ENCODE results near the gene SLC38A8.

Gene SLC38A8

DNA sequence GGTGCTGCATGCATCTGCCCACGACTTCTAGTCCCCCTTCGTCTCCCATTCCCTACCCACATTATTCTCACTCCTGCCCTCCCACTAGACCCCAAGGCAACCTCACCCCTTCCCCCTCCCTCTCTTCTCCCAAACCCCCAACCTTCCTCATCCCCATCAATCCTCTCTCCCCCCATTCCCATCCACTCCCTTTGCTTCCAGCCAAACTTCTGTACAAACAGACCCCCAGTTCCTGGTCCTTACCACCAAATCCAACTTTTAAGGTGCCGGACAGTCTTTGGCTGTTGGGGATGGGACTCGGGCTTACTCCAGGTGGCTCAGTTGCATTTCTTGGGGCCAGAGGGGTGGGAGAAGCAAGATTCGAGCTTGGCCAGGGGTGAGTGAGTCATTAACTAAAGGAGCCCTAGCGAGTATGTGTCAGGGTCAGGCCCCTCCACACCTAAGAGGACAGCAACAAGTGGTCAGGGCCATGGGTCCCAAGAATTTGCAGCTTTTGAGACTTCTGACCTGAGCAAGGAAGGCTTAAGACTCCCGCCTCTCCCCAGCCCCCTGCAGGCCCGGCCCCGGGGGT, at the start of gene SLC38A8:
SLC38A8 (minus strand) TSS at position 488 of the 571 bp plus-strand sequence. CDS start 638 bp downstream, outside the sequence.
- FAIRE-seq, result no peak

DNA sequence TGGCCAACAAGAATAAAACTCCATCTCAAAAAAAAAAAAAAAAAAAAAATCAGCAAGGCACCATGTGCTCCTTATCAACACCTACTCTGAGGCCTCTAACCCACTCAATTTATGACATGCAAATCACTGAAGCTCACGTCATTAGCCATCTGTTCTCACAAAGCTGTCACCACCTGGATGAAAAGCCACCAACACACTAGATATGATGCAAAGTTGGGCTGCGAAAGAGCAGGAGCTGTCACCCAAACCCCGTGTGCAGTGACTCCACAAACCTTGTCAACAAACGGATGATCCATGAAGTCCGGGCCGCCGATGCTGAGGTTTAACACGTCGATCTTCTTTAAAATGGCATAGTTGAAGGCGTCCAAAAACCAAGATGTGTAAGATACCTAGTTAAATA, 48.9 kb upstream of the SLC38A8 start:
- FAIRE-seq, result no peak

DNA sequence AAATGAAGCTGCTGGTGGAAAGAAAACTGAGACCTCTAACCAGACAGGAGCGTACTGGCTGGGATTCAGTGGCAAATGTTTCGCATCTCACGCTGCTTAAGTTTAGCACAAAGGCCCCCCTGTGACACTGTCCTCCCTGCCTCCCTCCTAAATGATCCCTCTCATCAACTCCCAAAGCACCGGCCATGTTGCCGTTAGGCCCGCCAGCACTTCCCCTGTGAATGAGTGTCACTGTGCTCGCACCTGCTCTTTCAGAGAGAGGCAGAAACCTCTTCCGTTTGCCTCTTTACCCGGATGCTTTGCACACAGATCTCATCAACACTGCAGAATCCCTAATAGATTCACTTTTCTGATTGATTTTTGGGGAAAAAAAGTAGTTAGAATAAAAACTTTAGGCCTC, 47.6 kb upstream of the SLC38A8 start:
- FAIRE-seq, result no peak

DNA sequence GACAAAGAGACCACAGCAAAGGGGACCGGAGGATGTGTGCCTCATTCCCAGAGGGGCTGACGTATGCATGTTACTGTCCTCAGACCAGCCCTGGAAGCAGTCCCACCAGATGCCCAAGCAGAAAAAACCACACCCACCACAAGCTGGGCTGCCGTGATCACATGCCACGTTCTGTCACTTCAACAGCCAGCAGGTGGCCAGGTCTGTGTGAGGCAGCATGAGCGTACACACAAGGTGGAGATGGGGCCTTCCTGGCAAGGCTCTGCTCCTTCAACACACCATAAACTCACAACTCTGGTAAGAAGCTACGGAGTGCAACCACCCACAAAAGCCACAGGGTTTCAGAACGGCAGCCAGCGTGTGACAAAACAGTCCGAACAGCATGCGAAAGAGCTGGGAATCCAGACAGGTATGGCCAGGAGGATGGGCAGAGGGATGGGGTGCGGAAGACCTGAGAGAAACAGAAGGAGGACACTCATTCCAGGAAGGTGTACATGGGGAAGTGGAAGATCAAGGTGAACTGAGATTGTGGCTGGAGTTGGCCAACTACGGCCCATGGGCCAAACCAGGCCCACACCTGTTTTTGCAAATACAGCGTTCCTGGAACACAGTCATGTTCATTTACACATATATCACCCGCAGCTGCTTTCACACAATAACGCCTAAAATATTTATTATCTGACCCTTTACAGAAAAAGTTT, 46.2 kb upstream of the SLC38A8 start:
- FAIRE-seq, result no peak

DNA sequence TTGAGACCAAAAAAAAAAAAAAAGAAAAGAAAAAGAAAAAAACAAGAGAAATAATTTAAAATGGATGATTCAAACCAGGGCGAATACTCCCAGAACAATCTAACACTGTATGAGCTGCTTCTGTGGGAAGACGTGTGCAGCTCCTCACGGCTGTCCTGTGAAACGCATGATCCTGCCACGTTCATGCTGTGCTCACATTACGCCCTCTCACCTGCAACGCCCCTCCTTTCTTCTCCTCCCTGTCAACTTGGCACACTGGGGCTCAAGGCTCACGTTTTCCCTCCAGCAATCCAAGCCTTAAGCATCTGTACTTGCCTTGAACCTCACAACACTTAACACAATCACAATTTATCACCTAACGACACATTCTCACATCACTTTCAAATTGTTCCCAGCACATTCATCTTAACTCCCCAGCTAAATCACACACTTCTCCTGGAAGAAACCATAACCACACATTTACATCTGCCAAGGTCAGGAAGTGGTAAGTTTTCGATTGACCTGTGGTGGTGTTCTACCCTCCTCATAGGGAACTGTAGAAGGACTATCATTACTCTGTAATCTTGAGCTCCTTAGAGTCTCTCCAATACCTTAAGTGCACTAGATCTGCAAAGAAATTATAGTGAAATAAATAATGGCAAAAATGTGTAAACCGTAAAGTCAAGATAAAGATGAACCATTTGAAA, 45.0 kb upstream of the SLC38A8 start:
- FAIRE-seq, result no peak

DNA sequence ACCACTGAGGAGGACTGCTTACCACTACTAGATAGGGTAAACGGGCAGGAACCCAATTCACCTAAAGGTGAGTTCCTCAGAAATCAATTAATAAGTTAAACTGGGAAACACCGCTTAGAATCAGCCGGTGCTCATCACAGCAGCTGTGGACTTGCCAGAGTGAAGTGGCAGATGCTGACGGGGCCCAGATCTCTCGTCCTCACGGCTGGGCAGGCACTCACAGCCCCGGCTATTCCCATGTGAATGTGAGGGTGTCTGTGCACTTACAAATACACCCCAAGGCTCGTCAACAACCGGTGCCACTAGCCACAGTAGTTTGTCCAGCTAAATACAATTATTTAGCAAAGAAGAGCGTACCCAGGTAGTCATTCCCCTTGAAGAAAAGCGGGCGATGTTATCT, 44.4 kb upstream of the SLC38A8 start:
- FAIRE-seq, result no peak

DNA sequence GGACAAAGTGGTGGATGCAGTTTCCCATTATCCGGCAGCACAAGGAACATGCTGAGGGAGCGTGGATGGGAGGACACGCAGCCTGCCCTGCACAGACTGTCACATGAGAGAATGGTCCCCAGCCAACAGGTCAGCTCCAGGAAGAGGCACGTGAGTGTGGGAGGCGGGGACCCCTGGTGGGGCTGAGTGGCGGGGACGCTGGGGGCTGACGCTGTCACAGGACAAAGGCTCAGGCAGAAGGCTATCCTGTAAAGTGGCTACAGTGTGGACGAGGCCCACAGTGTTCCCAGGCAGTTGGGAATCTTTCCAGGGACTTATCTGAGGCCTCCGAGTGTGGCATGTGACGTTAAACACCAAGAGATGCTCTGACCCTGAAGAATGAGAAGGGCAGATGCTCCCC, 43.7 kb upstream of the SLC38A8 start:
- FAIRE-seq, result no peak

DNA sequence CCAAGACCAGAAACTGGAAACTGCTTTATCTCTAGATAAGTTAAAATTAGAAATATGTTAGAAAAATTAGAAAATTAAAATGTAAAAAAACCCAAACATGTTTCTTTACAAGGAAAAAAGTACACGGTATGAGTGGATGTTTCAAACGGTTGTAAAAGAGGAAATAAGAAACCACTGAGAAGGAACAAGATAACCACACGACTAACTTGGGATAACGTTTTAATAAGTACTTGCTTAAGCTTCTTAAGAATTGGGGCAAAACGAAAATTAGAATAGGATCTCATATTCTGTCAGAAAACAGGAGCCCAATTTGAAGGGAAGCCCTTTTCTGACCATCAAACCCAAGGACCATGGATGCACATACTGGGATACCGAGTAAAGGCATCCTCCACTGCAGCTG, 43.2 kb upstream of the SLC38A8 start:
- FAIRE-seq, result no peak

DNA sequence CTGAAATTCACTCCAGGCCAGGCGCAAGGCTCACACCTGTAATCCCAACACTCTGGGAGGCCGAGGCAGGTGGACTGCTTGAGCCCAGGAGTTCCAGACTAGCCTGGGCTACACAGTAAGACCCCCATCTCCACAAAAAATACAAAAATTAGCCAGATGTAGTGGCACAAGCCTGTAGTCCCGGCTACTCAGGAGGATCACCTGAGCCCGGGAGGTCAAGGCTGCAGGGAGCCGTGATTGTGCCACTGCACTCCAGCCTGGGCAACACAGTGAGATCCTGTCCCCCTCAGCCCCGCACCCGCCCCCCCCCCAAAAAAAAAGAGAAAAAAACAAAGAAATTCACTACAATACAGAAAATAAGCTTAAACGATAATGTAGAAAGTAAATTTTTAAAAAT, 42.7 kb upstream of the SLC38A8 start:
- FAIRE-seq, result no peak

DNA sequence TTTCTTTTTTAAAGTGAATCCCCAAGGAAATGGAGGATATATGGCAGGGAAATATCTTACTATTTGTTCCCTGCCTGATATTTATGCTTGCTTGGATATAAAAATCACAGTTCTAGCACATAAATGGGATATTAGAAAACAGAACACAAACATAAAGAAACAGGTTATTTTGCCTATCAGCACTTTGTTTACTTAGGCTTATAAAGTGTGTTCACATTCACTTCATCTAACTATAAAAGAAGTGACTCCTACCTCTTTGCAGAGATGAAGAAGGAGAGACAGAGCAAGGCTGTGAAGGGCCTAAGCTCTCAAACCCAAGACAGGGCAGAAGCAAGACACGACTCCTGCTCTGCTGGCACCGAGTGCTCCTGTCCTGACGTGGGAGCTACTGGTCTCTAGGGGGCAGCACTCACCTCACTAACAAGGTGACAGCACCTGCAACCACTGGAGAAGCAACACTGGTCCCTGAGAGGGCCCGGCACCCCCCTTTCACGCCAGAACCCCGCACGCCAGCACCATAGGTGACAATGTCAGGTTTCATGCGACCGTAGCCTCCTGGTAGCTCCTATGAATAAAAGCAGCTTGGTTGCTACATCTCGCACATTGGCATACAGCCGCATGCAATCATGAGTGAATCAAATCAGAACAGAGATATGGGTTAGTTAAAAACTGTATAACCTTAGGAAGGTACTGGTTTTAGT, 42.1 kb upstream of the SLC38A8 start:
- FAIRE-seq, result no peak

DNA sequence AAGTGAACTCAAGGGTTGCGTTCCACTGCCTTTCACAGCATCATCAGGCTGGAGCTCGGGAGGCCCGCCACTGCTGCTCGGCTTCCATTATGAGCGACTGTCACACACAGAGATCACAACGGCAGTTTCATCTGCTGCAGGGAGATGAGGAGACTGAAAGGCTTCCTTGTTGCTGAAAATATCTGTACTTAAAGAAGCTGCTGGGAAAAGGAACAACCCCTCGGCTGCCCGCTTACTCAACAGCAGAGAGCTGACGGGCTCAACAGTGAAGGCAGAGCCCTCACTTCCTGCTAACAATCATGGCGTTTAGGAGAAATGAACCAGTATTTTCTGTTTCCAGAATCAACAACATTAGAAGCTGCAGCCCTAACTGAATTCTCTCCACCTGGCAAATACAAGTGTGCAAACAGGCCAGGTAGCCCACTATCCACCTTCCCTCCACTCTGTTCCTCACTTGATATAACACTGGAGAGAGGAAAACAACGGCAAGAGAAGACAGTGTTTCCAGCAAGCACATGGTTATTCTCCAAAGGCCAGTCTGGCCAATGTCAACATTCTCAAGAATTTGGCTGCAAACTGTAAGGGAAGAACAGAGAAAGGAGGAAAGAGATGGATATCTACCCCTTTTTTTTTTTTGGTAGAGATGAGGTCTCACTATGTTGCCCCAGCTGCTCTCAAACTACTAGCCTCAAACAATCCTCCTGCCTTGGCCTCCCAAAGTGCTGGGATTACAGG, 40.4 kb upstream of the SLC38A8 start:
- FAIRE-seq, result no peak

DNA sequence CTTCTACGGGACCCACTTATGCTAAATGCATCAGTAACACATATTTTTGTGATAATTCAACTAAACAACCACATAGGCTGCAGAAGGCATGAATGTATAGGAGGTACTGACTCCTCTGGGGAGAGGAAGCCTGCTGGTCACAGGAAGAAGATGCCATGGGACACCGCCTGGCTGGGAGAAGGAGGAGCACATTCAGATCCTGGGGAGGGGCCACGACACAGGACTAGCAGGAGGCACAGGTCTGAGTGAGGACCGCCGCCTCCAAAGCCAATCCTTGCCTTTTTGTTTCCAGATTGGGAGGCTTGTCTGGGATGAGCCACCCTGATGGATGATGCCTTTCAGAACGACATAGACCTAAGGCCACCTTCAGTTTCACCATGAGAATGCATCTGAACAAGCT, 39.5 kb upstream of the SLC38A8 start:
- FAIRE-seq, result no peak

DNA sequence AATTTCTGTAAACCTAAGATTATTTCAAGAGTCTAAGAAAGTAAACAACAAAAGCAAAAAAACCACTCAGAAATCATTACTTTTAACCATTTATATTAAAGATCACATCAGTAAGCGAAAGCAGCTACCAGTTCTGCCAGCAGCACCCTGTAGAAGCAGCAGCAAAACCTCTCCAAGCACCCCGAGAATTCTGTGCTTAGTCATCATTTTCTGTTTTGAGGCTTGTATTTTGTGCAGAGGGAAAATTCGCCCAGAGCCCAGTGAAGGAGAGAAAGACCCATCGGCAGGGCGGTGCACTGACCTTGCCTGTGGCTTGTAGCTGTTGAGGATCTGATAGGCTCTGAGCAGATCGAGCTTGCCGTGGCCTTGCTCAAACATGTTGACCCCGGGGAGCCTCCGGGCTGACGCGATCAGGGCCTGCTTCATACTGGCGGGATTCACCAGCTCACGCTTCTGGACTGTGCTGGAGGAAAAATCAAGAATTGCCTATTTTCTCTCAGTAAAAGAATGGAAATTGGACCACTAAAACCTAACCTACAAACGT, 38.9 kb upstream of the SLC38A8 start:
- no peak for FAIRE-seq

DNA sequence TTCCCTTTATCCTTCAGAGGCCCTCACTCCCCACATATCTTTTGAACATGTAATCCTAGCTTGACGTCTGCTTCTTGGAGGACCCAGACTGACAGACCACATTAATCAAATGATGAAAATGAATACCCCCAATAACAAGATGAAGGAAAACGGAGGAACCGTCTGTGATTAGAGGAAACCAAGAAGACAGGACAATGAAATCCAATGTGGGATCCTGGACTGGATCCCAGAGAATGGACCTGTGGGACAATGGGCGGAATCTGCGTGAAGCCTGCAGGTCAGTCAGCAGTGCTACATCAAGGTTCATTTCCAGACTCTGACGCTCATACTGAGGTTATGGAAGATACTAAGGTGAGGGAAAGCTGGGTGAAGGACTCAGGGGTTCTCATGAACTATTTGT, 38.2 kb upstream of the SLC38A8 start:
- FAIRE-seq, result no peak

DNA sequence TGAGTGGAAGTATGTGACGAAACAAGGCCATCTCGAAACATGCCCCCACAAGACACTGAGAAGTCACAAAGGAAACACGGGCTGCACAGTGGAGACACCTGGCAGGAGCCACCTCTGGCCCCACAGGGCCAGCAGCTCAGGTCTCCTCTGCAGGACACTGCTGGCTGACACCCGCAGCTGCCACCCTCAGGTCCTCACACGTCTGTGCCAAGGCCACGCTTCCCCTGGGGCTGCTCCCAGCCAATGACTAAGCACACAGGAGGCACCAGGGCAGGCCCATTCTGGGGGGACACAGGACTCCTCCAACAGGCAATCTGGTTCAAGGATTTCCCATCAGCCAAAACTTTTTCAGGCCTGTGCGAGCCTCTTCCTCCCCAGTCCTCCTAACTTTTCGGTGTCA, 37.8 kb upstream of the SLC38A8 start:
- no peak for FAIRE-seq

DNA sequence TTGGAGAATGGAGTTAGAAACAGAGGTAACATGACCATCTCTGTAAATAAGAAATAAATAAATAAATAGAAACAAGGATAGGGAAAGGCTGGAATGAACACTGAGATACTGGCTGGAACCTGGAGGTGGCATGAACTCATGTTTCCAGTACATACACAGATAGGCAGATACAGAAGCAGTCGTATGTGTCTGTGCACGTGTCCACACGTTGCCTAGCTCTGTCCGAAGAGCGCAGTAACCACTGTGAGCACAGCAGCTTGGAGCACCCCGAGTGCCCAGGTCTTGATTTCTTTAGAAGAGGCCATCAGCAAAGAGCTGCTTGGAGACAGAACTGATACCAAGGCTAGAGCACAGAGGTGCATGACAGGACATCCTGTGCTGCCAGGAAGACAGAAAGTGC, 37.1 kb upstream of the SLC38A8 start:
- no peak for FAIRE-seq

DNA sequence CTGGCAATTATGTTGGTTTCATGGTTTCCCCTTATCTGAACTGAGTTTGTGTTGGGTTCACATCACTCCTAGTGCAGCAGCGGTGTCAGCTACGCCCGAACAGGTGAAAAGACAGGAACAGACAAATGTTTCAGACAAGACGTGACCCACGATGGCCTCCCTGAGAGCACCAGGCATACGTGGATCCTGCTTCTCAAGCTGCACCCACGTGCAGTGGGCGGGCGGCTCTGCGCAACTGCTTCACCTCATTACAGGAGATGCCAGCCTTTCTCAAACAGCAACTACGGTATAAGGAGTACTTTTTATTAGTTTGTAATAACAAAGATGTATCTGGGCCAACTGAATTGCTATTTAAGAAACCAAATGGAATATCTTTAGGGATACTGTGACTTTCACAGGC, 32.8 kb upstream of the SLC38A8 start:
- FAIRE-seq, result no peak

DNA sequence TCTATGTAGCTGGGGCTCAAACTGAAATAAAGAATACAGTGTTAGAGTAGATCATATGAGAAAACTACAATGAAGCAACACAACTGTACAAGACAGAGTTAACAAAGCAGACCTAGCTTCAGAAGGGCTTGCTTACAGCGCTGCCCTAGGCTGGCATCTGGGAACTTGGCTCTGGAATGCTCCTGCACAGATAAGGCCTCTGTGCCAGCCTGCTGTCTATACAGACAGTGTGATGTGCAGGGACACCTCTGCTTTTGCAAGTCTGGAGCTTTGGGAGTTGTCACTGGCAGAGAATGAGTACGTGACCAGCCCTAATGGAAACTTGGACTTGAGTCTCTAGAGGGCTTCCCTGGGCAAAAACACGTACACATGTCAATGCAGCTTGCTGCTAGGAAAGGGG, 32.1 kb upstream of the SLC38A8 start:
- no peak for FAIRE-seq

DNA sequence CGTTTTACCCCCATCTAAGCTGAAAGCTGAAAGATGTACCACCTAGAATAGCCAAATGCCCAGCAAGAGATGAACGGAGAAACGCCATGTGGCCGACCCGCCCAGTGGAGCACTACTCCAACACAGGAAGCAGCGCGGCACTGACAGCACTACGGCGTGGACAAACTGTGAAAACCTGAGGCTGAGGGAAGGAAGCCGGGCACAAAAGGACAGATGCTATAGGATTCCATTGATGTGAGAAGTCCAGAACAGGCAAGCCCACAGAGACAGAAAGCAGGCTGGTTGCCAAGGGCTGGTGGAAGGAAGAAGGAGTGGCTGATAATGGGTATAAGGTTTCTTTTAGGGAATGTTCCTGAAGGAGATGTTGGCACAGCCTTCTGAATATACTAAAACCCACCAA, 29.4 kb upstream of the SLC38A8 start:
- no peak for FAIRE-seq

DNA sequence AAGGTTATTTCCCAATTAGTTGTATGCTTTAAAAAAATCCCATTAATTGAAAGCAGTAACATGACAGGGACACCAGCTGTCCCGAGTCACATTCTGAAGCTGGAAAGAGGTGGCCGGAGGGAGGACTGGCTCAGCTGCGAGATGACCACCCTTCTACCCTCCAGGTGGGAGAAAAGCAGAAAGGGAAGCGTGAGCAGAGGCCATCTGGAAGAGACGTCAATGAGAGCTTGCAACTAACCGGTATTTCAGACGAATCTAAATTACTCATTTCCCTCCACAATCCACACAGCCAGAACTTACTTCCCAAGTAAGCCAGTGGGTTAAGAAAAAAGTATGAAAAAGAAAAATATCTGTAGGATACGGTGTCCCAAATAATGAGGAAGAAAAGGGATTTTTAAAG, 28.5 kb upstream of the SLC38A8 start:
- no peak for FAIRE-seq

DNA sequence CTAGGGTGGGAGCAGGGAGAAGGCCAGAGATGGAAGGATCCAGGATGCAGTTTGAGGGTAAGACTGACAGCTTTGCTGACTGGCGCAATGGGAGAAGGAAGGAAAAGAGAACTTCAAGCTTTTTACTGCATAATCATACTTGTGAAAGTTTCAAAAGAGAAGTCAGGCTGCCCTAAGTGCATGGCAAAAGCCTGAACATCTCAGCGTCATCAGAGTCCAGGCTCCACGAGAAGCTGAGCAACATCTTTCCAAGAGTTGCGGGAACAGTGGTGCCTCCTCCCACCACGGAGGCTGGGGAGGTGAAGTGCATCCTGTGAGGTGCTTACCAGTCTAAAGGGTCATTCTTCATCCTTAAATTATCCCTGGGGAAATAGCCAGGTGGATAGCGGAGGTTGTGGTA, 26.9 kb upstream of the SLC38A8 start:
- FAIRE-seq, result no peak

DNA sequence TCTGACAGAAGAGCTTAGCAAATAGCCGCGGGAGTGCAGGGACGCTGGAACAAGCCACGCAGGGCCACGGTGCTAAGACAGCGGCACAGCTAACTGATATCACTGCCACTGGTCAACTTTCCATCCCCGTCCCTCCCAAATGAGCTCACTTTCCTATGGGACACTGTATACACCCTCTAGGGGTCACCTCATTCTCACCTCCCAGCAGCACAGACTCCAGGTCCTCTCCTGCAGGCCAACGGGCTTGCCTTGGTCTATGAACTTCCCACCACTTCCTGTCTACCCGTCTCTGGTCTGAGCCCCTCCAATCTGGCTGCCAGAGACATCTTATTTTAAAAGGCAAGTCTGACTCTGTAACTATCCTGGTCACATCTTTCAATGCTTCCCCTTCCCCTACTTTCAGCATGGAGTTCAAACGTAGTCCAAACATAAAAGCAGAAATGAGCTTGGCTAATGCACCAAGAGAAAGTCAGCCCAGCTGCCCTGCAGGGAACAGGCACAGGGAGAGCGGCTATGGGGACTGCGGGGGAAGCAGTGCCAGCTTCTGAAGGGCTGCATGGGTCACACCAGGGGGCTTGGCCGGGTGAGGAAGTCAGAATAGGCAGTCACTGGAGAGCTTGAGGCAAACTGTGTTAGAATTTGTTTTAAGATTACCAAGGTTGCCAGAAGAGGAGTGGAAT, 26.3 kb upstream of the SLC38A8 start:
- FAIRE-seq, result no peak

All from A204.1 (cell line).